Measurements from ENCODE around the gene FAM200C. TPM values are rescaled to one million over a fixed set of nuclear protein-coding genes. Genes with fewer than 3 reads are reported as not detected.

The FAM200C gene
- polyA plus RNA-seq, 3 donors, result 13.5 to 17.4 (median 16.5) TPM

DNA sequence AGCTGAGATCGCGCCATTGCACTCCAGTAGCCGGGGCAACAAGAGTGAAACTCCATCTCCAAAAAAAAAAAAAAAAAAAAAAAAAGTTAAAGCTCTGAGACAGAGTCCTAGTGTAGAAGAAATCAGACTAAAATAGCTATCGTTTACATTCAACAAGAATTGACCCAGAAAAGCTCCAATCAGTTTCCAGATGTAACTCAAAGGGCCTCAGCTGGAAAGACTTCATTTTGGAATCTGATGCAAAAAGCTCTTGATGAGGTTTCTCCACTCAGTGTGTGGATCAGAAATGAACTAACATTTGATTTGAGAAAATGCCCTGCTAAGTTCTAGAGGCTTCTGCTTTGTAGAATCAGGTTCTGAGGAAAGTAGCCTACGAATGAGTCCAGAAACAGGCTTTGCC lies 22.2 kb downstream of the FAM200C start:
- DNase-seq (ENCODE audit: extremely low read depth in 1 of 11, low read depth in 9 of 11, low spot score in 4 of 11), result no peak

GRCh38 chr5:160376416-160376815 lies 23.4 kb downstream of the FAM200C start:
- DNase-seq (ENCODE audit: extremely low read depth in 1 of 11, low read depth in 9 of 11, low spot score in 4 of 11), result no peak

- DNase-seq (ENCODE audit: extremely low read depth in 1 of 11, low read depth in 9 of 11, low spot score in 4 of 11), result no peak
Observed at GRCh38 chr5:160375701-160376100, 24.2 kb downstream of the FAM200C start.

DNA sequence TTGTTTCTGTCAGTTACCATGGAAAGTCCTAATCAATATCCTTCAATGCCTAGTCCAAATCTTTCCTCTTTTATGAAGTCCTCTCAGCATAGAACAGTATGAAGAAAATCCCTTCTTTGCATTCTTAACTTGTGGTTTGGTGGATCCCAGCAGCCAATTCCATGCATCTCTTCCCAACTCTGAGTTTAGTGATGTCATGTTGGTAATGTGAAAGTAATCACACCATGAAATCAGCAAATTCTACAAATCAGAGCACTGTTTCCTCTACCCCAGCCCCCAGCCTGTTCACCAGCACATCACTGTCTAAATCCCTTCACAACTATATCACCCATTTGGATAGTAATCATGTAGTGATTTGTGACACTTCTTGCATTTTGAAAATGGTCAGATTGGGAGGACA lies 24.7 kb downstream of the FAM200C start:
- DNase-seq (ENCODE audit: extremely low read depth in 1 of 11, low read depth in 9 of 11, low spot score in 4 of 11), result no peak

GRCh38 chr5:160371294-160371693 lies 28.6 kb downstream of the FAM200C start:
- no peak for DNase-seq (ENCODE audit: extremely low read depth in 1 of 11, low read depth in 9 of 11, low spot score in 4 of 11)

DNA sequence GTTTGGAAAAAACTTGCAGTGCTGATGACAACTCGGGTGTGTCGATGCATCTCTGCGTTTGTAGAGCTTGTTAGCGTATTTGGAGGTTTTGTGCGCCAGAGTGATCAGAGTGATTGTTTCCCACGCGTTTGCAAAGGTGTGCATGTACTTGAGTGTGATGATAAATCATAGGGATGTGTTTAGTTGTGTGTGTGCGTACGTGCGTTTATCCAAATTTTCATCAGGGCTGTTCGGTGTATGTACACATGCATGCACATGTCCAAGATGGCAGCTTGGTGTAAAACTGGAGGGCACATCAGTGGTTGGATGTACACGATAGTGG lies 29.2 kb downstream of the FAM200C start:
- peak in 1 of 11 donors; percentile 41 for DNase-seq (ENCODE audit: extremely low read depth in 1 of 11, low read depth in 9 of 11, low spot score in 4 of 11)

DNA sequence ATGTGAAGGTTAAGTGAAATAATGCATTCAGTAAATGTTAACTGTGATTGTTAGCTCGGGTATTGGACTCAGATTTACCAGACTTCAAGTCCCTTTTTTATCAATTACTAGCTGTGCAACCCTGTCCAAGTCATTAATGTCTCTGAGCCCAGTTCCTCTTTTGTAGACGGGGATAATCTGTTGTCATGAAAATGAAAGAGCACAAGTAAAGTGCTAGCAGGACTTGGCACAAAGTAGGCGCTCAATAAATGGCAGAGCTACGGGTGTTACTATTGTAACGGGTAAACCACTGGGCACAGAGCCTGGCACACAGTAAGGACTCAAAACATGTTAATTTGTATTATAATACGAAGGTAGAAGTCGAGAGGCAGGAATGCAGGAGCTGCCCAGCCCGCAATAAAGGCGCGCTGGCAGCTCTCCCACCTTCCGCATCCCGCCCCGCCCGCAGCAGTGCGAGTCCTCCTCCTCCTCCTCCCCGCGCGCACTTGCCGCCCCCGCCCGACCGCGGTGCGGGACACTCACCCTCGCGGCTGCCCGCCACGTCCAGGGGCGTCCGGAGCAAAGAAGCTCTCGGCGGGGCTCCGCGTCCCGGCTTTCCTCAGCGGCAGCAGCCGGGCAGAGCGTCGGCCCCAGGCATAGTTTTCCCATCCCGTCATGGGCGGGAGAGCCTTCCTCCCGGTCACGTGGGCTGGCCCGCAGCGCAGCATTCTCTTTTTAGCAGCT lies 29.7 kb downstream of the FAM200C start, which contains the start of gene C1QTNF2:
TSS of gene C1QTNF2 (minus strand) at position 637 of the 723 bp plus-strand sequence. CDS start 15,615 bp downstream, outside the sequence.
- peak in 9 of 11 donors; percentile 22 to 56 (median 49) for DNase-seq (ENCODE audit: extremely low read depth in 1 of 11, low read depth in 9 of 11, low spot score in 4 of 11)

DNA sequence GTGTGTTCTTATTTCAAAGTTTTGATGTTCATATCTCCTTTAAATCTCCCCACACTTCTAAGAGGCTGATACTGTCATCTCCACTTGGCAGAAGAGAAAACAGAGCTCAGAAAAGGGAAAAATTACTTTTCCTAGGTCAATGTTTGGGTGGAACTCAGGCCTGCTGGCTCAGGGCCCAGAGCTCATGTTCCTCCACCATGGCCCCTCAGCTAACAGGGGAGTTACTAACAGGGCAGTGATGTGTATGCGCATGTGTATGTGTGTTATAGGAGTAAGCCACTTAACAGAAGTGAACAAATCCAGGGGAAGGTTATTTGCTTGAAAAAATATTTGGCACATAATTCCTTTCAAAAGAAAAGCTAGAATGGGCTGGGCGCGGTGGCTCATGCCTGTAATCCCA lies 32.0 kb downstream of the FAM200C start:
- DNase-seq (ENCODE audit: extremely low read depth in 1 of 11, low read depth in 9 of 11, low spot score in 4 of 11), result no peak

GRCh38 chr5:160367261-160367660 lies 32.6 kb downstream of the FAM200C start:
- DNase-seq (ENCODE audit: extremely low read depth in 1 of 11, low read depth in 9 of 11, low spot score in 4 of 11), result no peak

DNA sequence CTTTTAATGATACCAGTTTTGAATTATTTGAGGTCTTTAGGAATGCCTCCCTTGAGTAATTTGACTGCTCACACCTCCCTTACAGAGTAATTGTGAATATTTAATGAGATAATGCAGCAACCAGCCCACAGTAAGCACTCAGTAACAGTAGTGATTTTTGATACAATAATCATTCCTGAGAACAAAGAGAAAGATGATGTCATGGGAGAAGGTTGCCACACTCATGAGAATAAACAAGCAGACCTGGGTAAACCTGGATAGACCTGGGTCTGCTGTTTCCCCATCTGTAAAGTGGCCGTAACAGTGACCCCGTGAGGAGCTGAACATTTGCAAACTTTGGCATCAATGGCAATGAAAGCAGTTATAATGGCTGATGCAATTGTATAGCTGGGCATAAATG lies 33.6 kb downstream of the FAM200C start:
- no peak for DNase-seq (ENCODE audit: extremely low read depth in 1 of 11, low read depth in 9 of 11, low spot score in 4 of 11)

DNA sequence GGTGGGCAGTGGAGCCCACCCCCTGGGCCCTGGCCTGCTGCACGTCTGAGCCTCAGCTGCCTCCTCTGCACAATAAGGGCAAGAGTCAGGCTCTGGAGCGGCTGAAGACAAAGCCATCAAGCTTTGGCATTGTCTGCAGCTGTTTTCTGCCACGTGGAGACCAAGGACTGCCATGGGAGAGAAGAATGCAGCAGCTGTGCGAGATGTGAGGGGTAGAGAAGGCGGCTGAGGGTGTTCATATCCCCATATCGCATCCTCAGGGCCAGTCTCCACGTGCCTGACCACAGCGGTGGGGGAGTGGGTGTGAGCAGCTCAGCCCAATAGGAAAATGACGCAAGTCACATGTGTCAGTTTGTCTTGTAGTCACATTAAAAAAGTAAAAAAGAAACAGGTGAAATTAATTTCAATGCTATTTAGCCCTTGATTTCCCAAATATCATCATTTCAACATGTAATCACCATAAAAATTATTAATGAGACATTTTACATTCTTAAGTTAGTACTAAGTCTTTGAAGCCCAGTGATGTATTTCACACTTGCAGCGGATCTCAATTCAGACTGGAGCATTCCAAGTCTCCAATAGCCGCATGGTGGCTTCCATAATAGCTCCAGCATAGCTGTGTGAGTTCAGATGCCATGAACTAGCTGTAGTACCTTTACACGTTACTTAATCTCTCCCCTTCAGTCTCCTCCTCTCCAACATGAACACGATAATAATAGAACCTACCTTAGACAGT lies 36.0 kb downstream of the FAM200C start:
- DNase-seq (ENCODE audit: extremely low read depth in 1 of 11, low read depth in 9 of 11, low spot score in 4 of 11), result no peak

- peak in 1 of 11 donors; percentile 22 for DNase-seq (ENCODE audit: extremely low read depth in 1 of 11, low read depth in 9 of 11, low spot score in 4 of 11)
Observed at GRCh38 chr5:160363211-160363610, 36.6 kb downstream of the FAM200C start.

DNA sequence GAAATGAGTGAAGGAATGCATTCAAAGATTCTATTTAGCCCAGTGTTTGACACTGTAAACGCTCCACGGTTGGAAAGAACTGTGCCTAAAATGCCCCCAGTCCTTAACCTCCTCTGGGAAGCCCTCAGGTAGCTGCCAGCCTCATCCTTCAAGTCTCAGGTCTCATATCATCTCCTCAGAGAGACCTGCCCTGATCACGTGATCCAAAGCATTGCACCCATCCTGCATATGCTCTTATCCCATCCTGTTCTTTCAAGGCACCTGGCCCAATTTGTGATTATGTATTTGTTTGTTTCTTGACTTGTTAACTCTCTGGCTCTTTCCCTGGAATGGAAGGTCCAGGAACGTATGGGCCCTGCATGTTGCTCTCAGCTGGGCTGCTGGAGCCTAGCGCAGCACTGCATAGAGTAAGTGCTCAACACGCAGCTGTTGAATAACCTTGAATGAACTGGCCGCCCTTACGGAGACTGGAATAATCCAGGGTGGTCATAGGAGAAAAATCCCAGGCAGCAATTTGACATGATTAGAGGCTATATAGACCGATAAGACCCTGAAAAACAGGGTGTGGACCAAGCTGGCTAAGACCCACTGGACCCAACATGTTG lies 38.1 kb downstream of the FAM200C start:
- no peak for DNase-seq (ENCODE audit: extremely low read depth in 1 of 11, low read depth in 9 of 11, low spot score in 4 of 11)

GRCh38 chr5:160360310-160360709 lies 39.5 kb downstream of the FAM200C start:
- DNase-seq (ENCODE audit: extremely low read depth in 1 of 11, low read depth in 9 of 11, low spot score in 4 of 11), result no peak

GRCh38 chr5:160359816-160360215 lies 40.0 kb downstream of the FAM200C start:
- DNase-seq (ENCODE audit: extremely low read depth in 1 of 11, low read depth in 9 of 11, low spot score in 4 of 11), result no peak

DNA sequence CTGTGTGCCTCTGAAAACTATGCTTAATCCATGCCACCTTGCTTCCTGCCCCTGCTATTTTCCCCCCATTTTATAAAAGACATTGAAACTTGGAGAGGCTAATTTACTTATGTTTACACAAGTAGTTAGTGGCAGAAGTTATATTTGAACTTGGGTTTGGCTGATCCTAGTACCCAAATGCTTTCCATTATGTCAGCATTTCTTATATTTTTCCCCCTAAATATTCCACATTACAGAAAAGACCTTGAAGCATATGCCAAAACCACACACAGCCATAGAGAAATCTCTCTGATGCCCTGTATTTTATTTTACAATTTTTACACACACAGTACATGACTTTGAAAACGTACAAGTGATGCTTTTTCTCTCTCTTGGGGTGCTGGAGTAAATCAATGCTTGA lies 40.6 kb downstream of the FAM200C start:
- no peak for DNase-seq (ENCODE audit: extremely low read depth in 1 of 11, low read depth in 9 of 11, low spot score in 4 of 11)

DNA sequence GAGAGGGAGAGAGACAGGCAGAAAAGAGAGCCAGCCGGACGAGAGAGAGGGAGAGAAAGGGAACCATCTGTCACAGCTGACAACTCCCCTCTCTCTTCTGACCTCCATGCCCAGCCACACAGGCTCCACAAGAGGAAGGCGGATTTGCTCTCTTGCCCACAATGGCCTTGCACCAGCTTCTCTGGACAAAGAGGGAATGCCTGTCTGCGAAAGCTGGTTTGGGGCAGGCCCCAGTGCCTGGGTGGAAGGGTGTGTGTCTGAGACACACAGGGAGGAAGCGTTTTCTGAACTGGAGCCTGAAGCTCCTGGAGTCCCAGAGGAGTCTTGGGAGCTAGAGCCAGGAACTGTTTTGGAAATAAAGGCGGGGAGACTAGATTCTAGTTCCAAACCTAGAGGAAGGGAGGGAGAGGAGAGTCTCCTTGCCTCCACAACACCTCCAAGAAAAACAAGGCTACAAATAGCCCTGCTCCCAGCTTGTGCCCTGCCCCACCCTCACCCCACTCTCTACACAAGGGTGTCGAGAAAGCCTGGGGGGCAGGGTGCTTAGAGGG lies 41.9 kb downstream of the FAM200C start:
- DNase-seq (ENCODE audit: extremely low read depth in 1 of 11, low read depth in 9 of 11, low spot score in 4 of 11), result no peak

- no peak for DNase-seq (ENCODE audit: extremely low read depth in 1 of 11, low read depth in 9 of 11, low spot score in 4 of 11)
Observed at GRCh38 chr5:160357394-160357793, 42.5 kb downstream of the FAM200C start.

- no peak for DNase-seq (ENCODE audit: extremely low read depth in 1 of 11, low read depth in 9 of 11, low spot score in 4 of 11)
Observed at GRCh38 chr5:160356550-160357347, 43.1 kb downstream of the FAM200C start.
